Breast epithelium (tissue), 3 donors: ENCODE results near the gene RASD2.

Experiments
- POLR2A ChIP-seq: fragments of 450-650 bp; IDR thresholded peaks from one replicate; pipeline ENCODE4 v1.6.1; 2016; ENCODE audit warnings: antibody characterized with exemption, mild to moderate bottlenecking, moderate library complexity
- TF ChIP-seq, protein P1 (sequence below), 3 donors: fragments of 450-650 bp; IDR thresholded peaks; one replicate each; pipeline ENCODE4 v1.5.1; 2016 to 2017; ENCODE audit warnings: antibody characterized with exemption in 3 of 3, mild to moderate bottlenecking in 3 of 3, moderate library complexity in 3 of 3

GRCh38 chr22:35506259-35506570 lies 34.4 kb upstream of the RASD2 start:
- TF ChIP-seq POLR2A: no peak
- TF ChIP-seq, protein P1, sequence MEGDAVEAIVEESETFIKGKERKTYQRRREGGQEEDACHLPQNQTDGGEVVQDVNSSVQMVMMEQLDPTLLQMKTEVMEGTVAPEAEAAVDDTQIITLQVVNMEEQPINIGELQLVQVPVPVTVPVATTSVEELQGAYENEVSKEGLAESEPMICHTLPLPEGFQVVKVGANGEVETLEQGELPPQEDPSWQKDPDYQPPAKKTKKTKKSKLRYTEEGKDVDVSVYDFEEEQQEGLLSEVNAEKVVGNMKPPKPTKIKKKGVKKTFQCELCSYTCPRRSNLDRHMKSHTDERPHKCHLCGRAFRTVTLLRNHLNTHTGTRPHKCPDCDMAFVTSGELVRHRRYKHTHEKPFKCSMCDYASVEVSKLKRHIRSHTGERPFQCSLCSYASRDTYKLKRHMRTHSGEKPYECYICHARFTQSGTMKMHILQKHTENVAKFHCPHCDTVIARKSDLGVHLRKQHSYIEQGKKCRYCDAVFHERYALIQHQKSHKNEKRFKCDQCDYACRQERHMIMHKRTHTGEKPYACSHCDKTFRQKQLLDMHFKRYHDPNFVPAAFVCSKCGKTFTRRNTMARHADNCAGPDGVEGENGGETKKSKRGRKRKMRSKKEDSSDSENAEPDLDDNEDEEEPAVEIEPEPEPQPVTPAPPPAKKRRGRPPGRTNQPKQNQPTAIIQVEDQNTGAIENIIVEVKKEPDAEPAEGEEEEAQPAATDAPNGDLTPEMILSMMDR (IDR thresholded peaks at IDR 0.05): no peak
